Stimulated activated CD4-positive, alpha-beta T cell treated with anti-CD3 and anti-CD28 coated beads, Interleukin-1b, Interleukin-23, amount 100 ng/mL, for 4 hours (primary cell): ENCODE measurements around the gene CD200R1.
"Not testable (repeated sequence)": the region's sequence is repeated elsewhere in the genome, so short reads cannot be mapped to it uniquely, and the experiment has no call there.

Source experiments
- DNase-seq, 2 donors: peaks; one replicate each; pipeline ENCODE4 v3.0.0-alpha.2; 2020; ENCODE audit warnings: low read depth in 2 of 2

The CD200R1 gene

GRCh38 chr3:112974178-112974517, 755 bp downstream of the CD200R1 start:
- no peak for DNase-seq

GRCh38 chr3:112973325-112974177, 1.4 kb downstream of the CD200R1 start:
- DNase-seq: peak; percentile 17 to 56

GRCh38 chr3:112972158-112972557, 2.7 kb downstream of the CD200R1 start:
- no peak for DNase-seq

GRCh38 chr3:112967828-112968227, 7.1 kb downstream of the CD200R1 start:
- DNase-seq: no peak

GRCh38 chr3:112967425-112967824, 7.5 kb downstream of the CD200R1 start:
- no peak for DNase-seq

- DNase-seq: no peak
These were observed 8.3 kb downstream of the CD200R1 start for GRCh38 chr3:112966633-112967032.

- DNase-seq: no peak
These were observed 9.2 kb downstream of the CD200R1 start for GRCh38 chr3:112965656-112966055.

- DNase-seq: no peak
These were observed 11.2 kb downstream of the CD200R1 start for GRCh38 chr3:112963683-112964082.

- no peak for DNase-seq
These were observed 15.9 kb downstream of the CD200R1 start for GRCh38 chr3:112958811-112959560.

- DNase-seq: no peak
These were observed 18.6 kb downstream of the CD200R1 start for GRCh38 chr3:112956351-112956750.

GRCh38 chr3:112948346-112948838, 26.5 kb downstream of the CD200R1 start:
- DNase-seq: no peak

GRCh38 chr3:112931736-112932521, 43.0 kb downstream of the CD200R1 start:
- no peak for DNase-seq

GRCh38 chr3:112930771-112931170, 44.1 kb downstream of the CD200R1 start:
- DNase-seq: no peak

- no peak for DNase-seq
These were observed 48.9 kb downstream of the CD200R1 start for GRCh38 chr3:112925969-112926368.

- no peak for DNase-seq
These were observed 49.3 kb downstream of the CD200R1 start for GRCh38 chr3:112925560-112925959.

GRCh38 chr3:112919541-112919940, 55.4 kb downstream of the CD200R1 start:
- DNase-seq: not testable (repeated sequence)

- DNase-seq: no peak
These were observed 66.7 kb downstream of the CD200R1 start for GRCh38 chr3:112908252-112908651.

GRCh38 chr3:112904786-112905185, 70.1 kb downstream of the CD200R1 start:
- no peak for DNase-seq

GRCh38 chr3:112900113-112900512, 74.8 kb downstream of the CD200R1 start:
- DNase-seq: no peak

- no peak for DNase-seq
These were observed 77.1 kb downstream of the CD200R1 start for GRCh38 chr3:112897791-112898190.

GRCh38 chr3:112894258-112894657, 80.6 kb downstream of the CD200R1 start:
- no peak for DNase-seq

GRCh38 chr3:112889357-112889756, 85.5 kb downstream of the CD200R1 start:
- no peak for DNase-seq
